A673 (cell line): ENCODE measurements around the gene SKA1.

Source experiments
- CTCF ChIP-seq: fragments of 300-800, 200-600 bp; sonication (generic); conservative IDR thresholded peaks from 2 replicates; pipeline ENCODE4 v1.5.1; 2017; ENCODE audit warnings: low read depth, mild to moderate bottlenecking, antibody characterized with exemption, low read length, moderate library complexity, mixed read lengths
- EZH2 ChIP-seq: fragments of 200-600 bp; sonication (generic); IDR thresholded peaks from 2 replicates; pipeline ENCODE4 v1.6.1; 2017; ENCODE audit warnings: borderline replicate concordance, low read depth, mild to moderate bottlenecking, mixed read lengths, antibody characterized with exemption, low read length; ENCODE audit not compliant: poor library complexity, severe bottlenecking

- no peak for TF ChIP-seq CTCF
- no peak for TF ChIP-seq EZH2
Measured at GRCh38 chr18:50397023-50397422, 22.2 kb downstream of the SKA1 start.
